DND-41 (cell line): ENCODE results near the gene BMPR2.

Source experiments
- CTCF ChIP-seq: IDR thresholded peaks from 2 replicates; pipeline ENCODE4 v1.5.1; 2012; ENCODE audit warnings: borderline replicate concordance, low read length, moderate library complexity, mild to moderate bottlenecking; ENCODE audit not compliant: poor library complexity, severe bottlenecking; ENCODE audit errors: extremely low read depth
- EZH2 ChIP-seq: IDR thresholded peaks from 3 replicates; pipeline ENCODE4 v1.6.1; 2012; ENCODE audit warnings: borderline replicate concordance, low read depth, mild to moderate bottlenecking, moderate library complexity, low read length, inconsistent platforms; ENCODE audit not compliant: severe bottlenecking

GRCh38 chr2:202545931-202546330, 169.8 kb downstream of the BMPR2 start:
- TF ChIP-seq EZH2 = no peak
- TF ChIP-seq CTCF = no peak
